Gastroesophageal sphincter (tissue), 3 donors: Measurements from ENCODE around the gene SLC35E4.

Experiments
- EP300 ChIP-seq: sonication (generic); formaldehyde crosslinking; IDR thresholded peaks from one replicate; pipeline ENCODE4 v1.6.1; 2017; ENCODE audit warnings: antibody characterized with exemption, mild to moderate bottlenecking
- POLR2A ChIP-seq, 2 donors: fragments of 450-650 bp; IDR thresholded peaks; one replicate each; pipeline ENCODE4 v1.6.1; 2017; ENCODE audit warnings: antibody characterized with exemption in 2 of 2, mild to moderate bottlenecking in 2 of 2, moderate library complexity in 1 of 2
- POLR2AphosphoS5 ChIP-seq: sonication (generic); formaldehyde crosslinking; IDR thresholded peaks from one replicate; pipeline ENCODE4 v1.6.1; 2017; ENCODE audit warnings: antibody characterized with exemption
- TF ChIP-seq, protein P1 (sequence below), 4 experiments: fragments of 200-600 bp in 2 of 4; fragments of 450-650 bp in 2 of 4; sonication (generic) in 1 of 4; IDR thresholded peaks; one replicate each; pipeline ENCODE4 v1.5.1; 2017 to 2019; ENCODE audit warnings: antibody characterized with exemption in 4 of 4, mild to moderate bottlenecking in 2 of 4, moderate library complexity in 2 of 4

DNA sequence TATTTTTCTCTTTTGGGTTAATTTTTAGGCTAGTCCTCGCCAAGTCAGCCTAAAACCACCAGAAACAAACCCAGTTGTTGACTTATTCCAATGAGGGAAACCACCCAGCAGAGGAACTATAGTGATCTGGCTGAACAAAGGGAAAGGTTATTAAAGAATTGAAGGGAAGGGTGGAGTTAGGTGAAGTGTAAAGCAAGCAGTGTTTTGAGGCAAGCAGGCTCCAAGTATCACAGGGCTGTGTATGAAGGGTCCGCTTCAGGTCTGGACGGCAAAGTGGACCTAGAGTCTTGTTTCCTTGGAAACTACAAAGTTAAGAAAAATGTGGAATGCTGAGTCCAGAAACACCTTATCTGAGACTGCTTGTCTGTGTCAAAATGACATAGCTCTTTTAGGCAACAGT is 31.8 kb upstream of the SLC35E4 start:
- TF ChIP-seq EP300, result no peak
- TF ChIP-seq, protein P1, sequence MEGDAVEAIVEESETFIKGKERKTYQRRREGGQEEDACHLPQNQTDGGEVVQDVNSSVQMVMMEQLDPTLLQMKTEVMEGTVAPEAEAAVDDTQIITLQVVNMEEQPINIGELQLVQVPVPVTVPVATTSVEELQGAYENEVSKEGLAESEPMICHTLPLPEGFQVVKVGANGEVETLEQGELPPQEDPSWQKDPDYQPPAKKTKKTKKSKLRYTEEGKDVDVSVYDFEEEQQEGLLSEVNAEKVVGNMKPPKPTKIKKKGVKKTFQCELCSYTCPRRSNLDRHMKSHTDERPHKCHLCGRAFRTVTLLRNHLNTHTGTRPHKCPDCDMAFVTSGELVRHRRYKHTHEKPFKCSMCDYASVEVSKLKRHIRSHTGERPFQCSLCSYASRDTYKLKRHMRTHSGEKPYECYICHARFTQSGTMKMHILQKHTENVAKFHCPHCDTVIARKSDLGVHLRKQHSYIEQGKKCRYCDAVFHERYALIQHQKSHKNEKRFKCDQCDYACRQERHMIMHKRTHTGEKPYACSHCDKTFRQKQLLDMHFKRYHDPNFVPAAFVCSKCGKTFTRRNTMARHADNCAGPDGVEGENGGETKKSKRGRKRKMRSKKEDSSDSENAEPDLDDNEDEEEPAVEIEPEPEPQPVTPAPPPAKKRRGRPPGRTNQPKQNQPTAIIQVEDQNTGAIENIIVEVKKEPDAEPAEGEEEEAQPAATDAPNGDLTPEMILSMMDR (IDR thresholded peaks at IDR 0.05), result no peak
- no peak for TF ChIP-seq POLR2A (IDR thresholded peaks at IDR 0.05)
- no peak for TF ChIP-seq POLR2AphosphoS5
